Measurements from ENCODE around the gene SLC3A2.

Gene SLC3A2

GRCh38 chr11:62911137-62912130, 30.7 kb downstream of the SLC3A2 start:
- no peak for DNase-seq

GRCh38 chr11:62912268-62912667, 31.6 kb downstream of the SLC3A2 start:
- DNase-seq: no peak

GRCh38 chr11:62914416-62914815, 33.7 kb downstream of the SLC3A2 start:
- no peak for DNase-seq

- DNase-seq: no peak
Observed at GRCh38 chr11:62917906-62918502, 37.3 kb downstream of the SLC3A2 start.

GRCh38 chr11:62918531-62918930, 37.8 kb downstream of the SLC3A2 start:
- no peak for DNase-seq

GRCh38 chr11:62919476-62919875, 38.8 kb downstream of the SLC3A2 start:
- no peak for DNase-seq

GRCh38 chr11:62919898-62920640, 39.4 kb downstream of the SLC3A2 start:
- DNase-seq: peak; percentile 19

- no peak for DNase-seq
Observed at GRCh38 chr11:62921201-62921572, 40.5 kb downstream of the SLC3A2 start, which contains the start of gene CHRM1. Gene CHRM1 (minus strand): TSS chr11:62921363. CDS start chr11:62911100, 10,263 bp downstream.

GRCh38 chr11:62921573-62922188, 41.0 kb downstream of the SLC3A2 start:
- DNase-seq: no peak

- no peak for DNase-seq
Observed at GRCh38 chr11:62922189-62922589, 41.5 kb downstream of the SLC3A2 start.

- no peak for DNase-seq
Observed at GRCh38 chr11:62922653-62923431, 42.1 kb downstream of the SLC3A2 start.

- no peak for DNase-seq
Observed at GRCh38 chr11:62923601-62924411, 43.1 kb downstream of the SLC3A2 start.

GRCh38 chr11:62925308-62925707, 44.6 kb downstream of the SLC3A2 start:
- DNase-seq: no peak

GRCh38 chr11:62925745-62926679, 45.3 kb downstream of the SLC3A2 start:
- DNase-seq: no peak

- DNase-seq: no peak
Observed at GRCh38 chr11:62926680-62927455, 46.2 kb downstream of the SLC3A2 start.

GRCh38 chr11:62928011-62928410, 47.3 kb downstream of the SLC3A2 start:
- no peak for DNase-seq

- no peak for DNase-seq
Observed at GRCh38 chr11:62930157-62930556, 49.5 kb downstream of the SLC3A2 start.

GRCh38 chr11:62930666-62931065, 50.0 kb downstream of the SLC3A2 start:
- DNase-seq: no peak
